ENCODE measurements around the gene GADD45B.
"Not testable (repeated sequence)": the region's sequence is repeated elsewhere in the genome, so short reads cannot be mapped to it uniquely, and the experiment has no call there.

The GADD45B gene

GRCh38 chr19:2490659-2491058, 14.7 kb downstream of the GADD45B start:
- DNase-seq: no peak

GRCh38 chr19:2491130-2491801, 15.3 kb downstream of the GADD45B start:
- DNase-seq: peak; percentile 58

GRCh38 chr19:2492870-2493269, 16.9 kb downstream of the GADD45B start:
- DNase-seq: no peak

- not testable (repeated sequence) for DNase-seq
Measured at GRCh38 chr19:2493448-2493847, 17.5 kb downstream of the GADD45B start.

GRCh38 chr19:2494084-2494446, 18.1 kb downstream of the GADD45B start:
- no peak for DNase-seq

- no peak for DNase-seq
Measured at GRCh38 chr19:2494447-2495129, 18.7 kb downstream of the GADD45B start.

GRCh38 chr19:2495130-2495641, 19.3 kb downstream of the GADD45B start:
- no peak for DNase-seq

GRCh38 chr19:2495651-2496316, 19.9 kb downstream of the GADD45B start:
- no peak for DNase-seq

- no peak for DNase-seq
Measured at GRCh38 chr19:2497186-2497585, 21.3 kb downstream of the GADD45B start.

- no peak for DNase-seq
Measured at GRCh38 chr19:2500156-2500555, 24.2 kb downstream of the GADD45B start.

- DNase-seq: no peak
Measured at GRCh38 chr19:2500841-2501261, 24.9 kb downstream of the GADD45B start.

- no peak for DNase-seq
Measured at GRCh38 chr19:2503521-2504109, 27.7 kb downstream of the GADD45B start.

GRCh38 chr19:2506656-2507055, 30.7 kb downstream of the GADD45B start:
- DNase-seq: not testable (repeated sequence)

- no peak for DNase-seq
Measured at GRCh38 chr19:2507109-2507508, 31.2 kb downstream of the GADD45B start.

GRCh38 chr19:2509096-2509495, 33.2 kb downstream of the GADD45B start:
- no peak for DNase-seq

GRCh38 chr19:2511570-2511969, 35.6 kb downstream of the GADD45B start:
- DNase-seq: no peak

- no peak for DNase-seq
Measured at GRCh38 chr19:2511991-2512390, 36.1 kb downstream of the GADD45B start.

GRCh38 chr19:2512523-2513431, 36.9 kb downstream of the GADD45B start:
- no peak for DNase-seq

- no peak for DNase-seq
Measured at GRCh38 chr19:2514981-2515518, 39.1 kb downstream of the GADD45B start.

GRCh38 chr19:2516727-2517126, 40.8 kb downstream of the GADD45B start:
- DNase-seq: no peak

- DNase-seq: no peak
Measured at GRCh38 chr19:2517881-2518601, 42.1 kb downstream of the GADD45B start.

Data from GF-D8 (cell line).